Large intestine (tissue), 3 donors: ENCODE data around the gene SYNCRIP. TPM values are rescaled to one million over a fixed set of nuclear protein-coding genes. Genes with fewer than 3 reads are reported as not detected.
"Not testable (repeated sequence)": the region's sequence is repeated elsewhere in the genome, so short reads cannot be mapped to it uniquely, and the experiment has no call there.

Source experiments
- DNase-seq, 2 donors: peaks; one replicate each; pipeline versions ENCODE4 v3.0.0 to v3.0.0-alpha.2; 2013
- H3K27ac ChIP-seq: one replicate; pipeline ENCODE4 v1.5.1; 2013; ENCODE audit warnings: low read length
- H3K27me3 ChIP-seq: 2 replicates; pipeline ENCODE4 v1.6.1; 2013; ENCODE audit warnings: low read length; ENCODE audit not compliant: control insufficient read depth, insufficient read depth
- H3K36me3 ChIP-seq: 2 replicates; pipeline ENCODE4 v1.6.1; 2013; ENCODE audit warnings: low read length; ENCODE audit not compliant: control insufficient read depth, insufficient read depth
- H3K4me1 ChIP-seq: one replicate; pipeline ENCODE4 v1.6.1; 2013; ENCODE audit warnings: low read length; ENCODE audit not compliant: control insufficient read depth, insufficient read depth
- H3K4me3 ChIP-seq: one replicate; pipeline ENCODE4 v1.5.1; 2013; ENCODE audit warnings: low read length
- H3K9me3 ChIP-seq: one replicate; pipeline ENCODE4 v1.6.1; 2013; ENCODE audit warnings: mild to moderate bottlenecking, low read depth, low read length, moderate library complexity; ENCODE audit not compliant: control insufficient read depth
- WGBS: methylation state at CpG from one replicate; pipeline ENCODE4 v1.1.5; 2013; ENCODE audit warnings: low lambda C conversion rate; ENCODE audit not compliant: insufficient coverage; 5-methylcytosine and 5-hydroxymethylcytosine counted together
- polyA plus RNA-seq: library from polyadenylated mRNA; unstranded; fragments of 120-200 nt; gene quantifications from one replicate; pipeline ENCODE4 v1.2.1, GENCODE V29; 2013

The SYNCRIP gene
- polyA plus RNA-seq, 1 donor: 97.0 TPM

- Histone ChIP-seq H3K36me3 (peaks cover 3% of the 10 kb centered on the region), H3K9me3 (peaks cover 4% of the 10 kb centered on the region), H3K27ac (peak overlapping the region; percentile 95), H3K27me3 (no peaks in the 10 kb centered on the region), H3K4me3 (peak overlapping the region; percentile 68), H3K4me1 (peaks cover 3% of the 10 kb centered on the region)
- peak in 1 of 2 donors; percentile 52 for DNase-seq
- WGBS: 0% methylated on average over 1 of the region's 35 CpGs
Observed at GRCh38 chr6:85594197-85594930, 48.3 kb downstream of the SYNCRIP start.

GRCh38 chr6:85593438-85594196 is 49.1 kb downstream of the SYNCRIP start, which contains the start of gene SNX14:
Gene SNX14 (minus strand): TSS chr6:85593858. CDS start chr6:85593718, 140 bp downstream.
- peak; percentile 93 to 97 for DNase-seq
- Histone ChIP-seq H3K36me3 (peaks cover 3% of the 10 kb centered on the region), H3K4me1 (peaks cover 3% of the 10 kb centered on the region), H3K4me3 (peak within 1 kb of the TSS; percentile 68), H3K27me3 (no peaks in the 10 kb centered on the region), H3K9me3 (peaks cover 7% of the 10 kb centered on the region), H3K27ac (peak within 1 kb of the TSS; percentile 95)
- no CpG with 5 or more reads among the region's 82 CpGs for WGBS

GRCh38 chr6:85592033-85592432 is 50.7 kb downstream of the SYNCRIP start:
- Histone ChIP-seq H3K27me3 (no peaks in the 10 kb centered on the region), H3K36me3 (peaks cover 7% of the 10 kb centered on the region), H3K27ac (no peak overlapping the region), H3K9me3 (peaks cover 9% of the 10 kb centered on the region), H3K4me3 (no peak overlapping the region), H3K4me1 (peaks cover 3% of the 10 kb centered on the region)
- no peak for DNase-seq
- WGBS: no CpG with 5 or more reads among the region's 1 CpG

- Histone ChIP-seq H3K9me3 (peaks cover 12% of the 10 kb centered on the region), H3K27me3 (no peaks in the 10 kb centered on the region), H3K4me1 (peaks cover 3% of the 10 kb centered on the region), H3K4me3 (no peak overlapping the region), H3K36me3 (peaks cover 7% of the 10 kb centered on the region), H3K27ac (no peak overlapping the region)
- DNase-seq: no peak
- WGBS: no CpG with 5 or more reads among the region's 1 CpG
Observed at GRCh38 chr6:85591207-85591606, 51.5 kb downstream of the SYNCRIP start.

- H3K9me3 ChIP-seq: peaks cover 16% of the 10 kb centered on the region
- H3K4me1 ChIP-seq: no peaks in the 10 kb centered on the region
- 100% methylated on average over 1 of the region's 3 CpGs for WGBS
Observed at GRCh38 chr6:85585741-85586140, 56.9 kb downstream of the SYNCRIP start.

GRCh38 chr6:85582832-85583231 is 59.9 kb downstream of the SYNCRIP start:
- H3K4me3 ChIP-seq, H3K4me1 ChIP-seq, H3K27me3 ChIP-seq, DNase-seq, H3K27ac ChIP-seq: not testable (repeated sequence)
- H3K36me3 ChIP-seq: peaks cover 10% of the 10 kb centered on the region
- no CpG with 5 or more reads among the region's 4 CpGs for WGBS
- peaks cover 13% of the 10 kb centered on the region for H3K9me3 ChIP-seq

More at GRCh38 chr6:85585741-85586140, 56.9 kb downstream of the SYNCRIP start:
- no peak for DNase-seq
- H3K4me3 ChIP-seq: no peak overlapping the region
- no peak overlapping the region for H3K27ac ChIP-seq
- no peaks in the 10 kb centered on the region for H3K27me3 ChIP-seq
- peaks cover 11% of the 10 kb centered on the region for H3K36me3 ChIP-seq

- Histone ChIP-seq H3K4me3 (no peak overlapping the region), H3K4me1 (peaks cover 9% of the 10 kb centered on the region)
Observed at GRCh38 chr6:85581572-85581971, 61.1 kb downstream of the SYNCRIP start.

GRCh38 chr6:85580878-85581267 is 61.8 kb downstream of the SYNCRIP start:
- peaks cover 9% of the 10 kb centered on the region for H3K4me1 ChIP-seq
- H3K27ac ChIP-seq: peak overlapping the region; percentile 72
- no peak overlapping the region for H3K4me3 ChIP-seq
- no peak for DNase-seq
- peaks cover 8% of the 10 kb centered on the region for H3K9me3 ChIP-seq
- no peaks in the 10 kb centered on the region for H3K27me3 ChIP-seq
- WGBS: no CpG with 5 or more reads among the region's 1 CpG
- peaks cover 9% of the 10 kb centered on the region for H3K36me3 ChIP-seq

More at GRCh38 chr6:85581572-85581971, 61.1 kb downstream of the SYNCRIP start:
- no peaks in the 10 kb centered on the region for H3K27me3 ChIP-seq
- H3K36me3 ChIP-seq: peaks cover 9% of the 10 kb centered on the region
- H3K27ac ChIP-seq: no peak overlapping the region
- H3K9me3 ChIP-seq: peaks cover 8% of the 10 kb centered on the region
- DNase-seq: no peak

- DNase-seq: peak; percentile 42 to 58
Observed at GRCh38 chr6:85580118-85580877, 62.4 kb downstream of the SYNCRIP start.

GRCh38 chr6:85579581-85579980 is 63.1 kb downstream of the SYNCRIP start:
- H3K36me3 ChIP-seq: peaks cover 9% of the 10 kb centered on the region
- no CpG with 5 or more reads among the region's 4 CpGs for WGBS
- peak overlapping the region; percentile 72 for H3K27ac ChIP-seq
- H3K9me3 ChIP-seq: peaks cover 8% of the 10 kb centered on the region
- DNase-seq: no peak
- H3K27me3 ChIP-seq: no peaks in the 10 kb centered on the region
- H3K4me3 ChIP-seq: no peak overlapping the region
- H3K4me1 ChIP-seq: peaks cover 9% of the 10 kb centered on the region

More at GRCh38 chr6:85580118-85580877, 62.4 kb downstream of the SYNCRIP start:
- Histone ChIP-seq H3K27me3 (no peaks in the 10 kb centered on the region), H3K27ac (peak overlapping the region; percentile 72), H3K4me3 (no peak overlapping the region), H3K4me1 (peaks cover 9% of the 10 kb centered on the region), H3K36me3 (peaks cover 9% of the 10 kb centered on the region), H3K9me3 (peaks cover 8% of the 10 kb centered on the region)
- WGBS: no CpG with 5 or more reads among the region's 5 CpGs
